Measurements from ENCODE around the gene DDOST.

DDOST gene

GRCh38 chr1:20705203-20705755 is 44.1 kb upstream of the DDOST start:
- TF ChIP-seq CTCF (IDR thresholded peaks at IDR 0.05) (no peak), ZFX (IDR thresholded peaks at IDR 0.05; ENCODE audit: borderline replicate concordance) (no peak)
- H3K27ac ChIP-seq = no peak overlapping the region

GRCh38 chr1:20704390-20705202 is 43.4 kb upstream of the DDOST start:
- no peak overlapping the region for H3K27ac ChIP-seq
- TF ChIP-seq ZFX (IDR thresholded peaks at IDR 0.05; ENCODE audit: borderline replicate concordance) = no peak
- TF ChIP-seq CTCF (IDR thresholded peaks at IDR 0.05) = no peak

GRCh38 chr1:20703124-20703756 is 42.1 kb upstream of the DDOST start:
- no peak for TF ChIP-seq ZFX (IDR thresholded peaks at IDR 0.05; ENCODE audit: borderline replicate concordance)
- no peak for TF ChIP-seq CTCF (IDR thresholded peaks at IDR 0.05)
- no peak overlapping the region for H3K27ac ChIP-seq

- TF ChIP-seq ZFX (IDR thresholded peaks at IDR 0.05; ENCODE audit: borderline replicate concordance) = no peak
- TF ChIP-seq CTCF (IDR thresholded peaks at IDR 0.05) = peak; percentile 12; the same call in 1 of the 2 replicates
- no peak overlapping the region for H3K27ac ChIP-seq
These were observed 41.2 kb upstream of the DDOST start for GRCh38 chr1:20702416-20702815.

- TF ChIP-seq CTCF (IDR thresholded peaks at IDR 0.05) (no peak), ZFX (IDR thresholded peaks at IDR 0.05; ENCODE audit: borderline replicate concordance) (no peak)
- no peak overlapping the region for H3K27ac ChIP-seq
These were observed 40.7 kb upstream of the DDOST start for GRCh38 chr1:20701847-20702246.

GRCh38 chr1:20701446-20701845 is 40.3 kb upstream of the DDOST start:
- TF ChIP-seq ZFX (IDR thresholded peaks at IDR 0.05; ENCODE audit: borderline replicate concordance) (no peak), CTCF (IDR thresholded peaks at IDR 0.05) (no peak)
- H3K27ac ChIP-seq = no peak overlapping the region

Measured in 22Rv1 (cell line).